Right kidney (tissue), 1 donor: ENCODE results near the gene CLIC3.
A peak's percentile ranks its signal among the peaks of the same experiment; 100 is the strongest.

Experiments used
- DNase-seq: peaks from one replicate; pipeline ENCODE4 v3.0.0-alpha.2; 2016

Gene CLIC3

DNA sequence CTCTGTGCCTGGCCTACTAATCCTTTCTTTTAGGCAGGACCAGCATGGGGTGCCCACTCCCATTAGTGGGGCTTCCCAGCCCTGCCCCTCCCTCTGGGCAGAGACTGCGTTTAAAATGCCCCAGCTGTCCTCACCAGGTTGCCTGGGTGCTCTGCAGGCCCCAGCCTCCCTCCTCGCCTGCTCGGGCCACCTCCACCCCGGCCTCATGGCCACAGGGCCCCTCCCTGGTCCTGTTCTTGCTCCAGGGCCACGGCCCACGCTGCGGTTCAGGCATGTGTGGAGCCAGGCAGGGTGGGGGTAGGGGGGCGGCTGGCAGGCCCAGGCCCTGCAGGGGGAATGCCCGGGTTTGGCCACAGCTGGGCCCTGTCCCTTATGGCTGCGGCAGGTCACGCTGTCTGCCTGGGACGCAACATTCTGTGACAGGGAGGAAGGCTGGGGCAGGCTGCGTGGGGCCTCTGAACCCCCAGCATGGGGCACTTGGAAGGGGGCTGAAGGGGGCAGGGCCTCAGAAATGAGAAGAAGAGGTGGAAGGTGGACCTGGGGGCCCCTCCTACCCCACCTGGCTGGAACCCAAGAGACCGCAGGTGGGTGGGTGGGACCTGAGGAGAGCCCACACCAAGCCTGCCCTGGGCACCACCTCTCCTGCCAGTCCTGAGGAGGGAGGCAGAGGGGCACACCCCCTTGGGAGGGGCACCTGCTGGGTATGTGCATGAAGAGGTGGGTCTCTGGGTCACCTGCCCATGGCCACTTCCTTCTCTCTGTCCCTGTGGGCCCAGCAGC lies 44.6 kb downstream of the CLIC3 start, which contains the start of gene LCN12:
Gene LCN12 (plus strand): TSS at position 733 of the 780 bp plus-strand sequence. CDS start 55 bp downstream, outside the sequence.
- DNase-seq = peak; percentile 47

DNA sequence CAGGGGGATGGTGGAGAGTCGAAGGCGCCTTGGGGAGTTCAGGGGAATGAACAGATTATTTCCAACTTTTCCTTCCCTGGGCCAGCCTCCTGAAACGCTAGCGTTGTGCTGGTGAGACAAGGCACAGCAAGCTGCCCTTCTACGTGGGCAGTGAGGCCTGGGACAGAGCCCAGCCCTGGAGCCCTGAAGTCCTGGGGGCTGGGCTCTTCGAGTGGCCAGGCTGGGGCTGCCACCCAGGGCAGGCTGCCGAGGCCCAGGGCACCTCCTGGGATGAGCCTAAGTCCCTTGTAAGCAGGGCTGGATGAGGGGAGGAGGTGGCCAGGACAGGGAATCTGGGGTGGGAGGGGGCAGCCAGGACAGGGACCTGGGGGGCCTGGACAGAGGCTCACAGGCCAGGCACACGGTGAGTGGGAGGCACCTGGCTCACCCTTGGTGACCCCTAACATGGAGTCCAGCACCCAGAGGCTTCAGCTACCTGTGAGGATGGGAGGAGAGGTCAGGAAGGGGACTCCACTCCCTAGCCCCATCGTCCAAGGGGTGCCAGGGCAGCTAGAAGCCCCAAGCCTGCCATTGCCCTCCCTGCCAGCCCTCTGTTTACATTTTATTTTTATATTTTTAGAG lies 45.6 kb downstream of the CLIC3 start:
- DNase-seq = no peak

- DNase-seq = peak; percentile 94
Measured at GRCh38 chr9:136949817-136950655, 46.3 kb downstream of the CLIC3 start.

DNA sequence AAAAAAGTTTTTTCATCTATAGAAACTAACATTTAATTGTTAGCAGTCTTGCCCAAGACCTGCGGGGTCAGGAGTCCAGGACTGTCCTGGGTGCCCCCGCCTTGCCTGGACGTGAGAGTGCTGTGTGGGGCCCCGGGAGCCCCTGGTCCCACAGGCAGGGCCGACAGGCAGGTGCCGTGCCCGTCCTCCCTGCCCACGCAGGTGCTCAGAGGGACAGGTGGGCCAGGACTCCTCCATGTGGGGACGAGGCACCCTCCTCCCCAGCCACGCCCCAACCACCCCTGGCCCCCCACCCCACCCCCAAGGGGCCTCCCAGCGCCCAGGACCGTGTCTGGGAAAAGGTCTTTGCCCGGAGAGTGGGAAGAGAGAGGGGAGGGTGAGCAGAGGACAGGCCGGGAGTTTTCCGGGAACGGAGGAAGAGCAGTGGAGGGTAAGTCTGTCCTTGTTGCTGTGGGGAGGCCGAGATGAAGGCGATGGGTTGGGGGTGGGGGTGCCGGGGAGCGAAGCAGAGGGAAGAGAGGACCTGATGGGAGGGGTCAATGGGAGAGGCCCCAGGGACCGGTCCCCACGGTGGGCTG lies 47.0 kb downstream of the CLIC3 start:
- no peak for DNase-seq

DNA sequence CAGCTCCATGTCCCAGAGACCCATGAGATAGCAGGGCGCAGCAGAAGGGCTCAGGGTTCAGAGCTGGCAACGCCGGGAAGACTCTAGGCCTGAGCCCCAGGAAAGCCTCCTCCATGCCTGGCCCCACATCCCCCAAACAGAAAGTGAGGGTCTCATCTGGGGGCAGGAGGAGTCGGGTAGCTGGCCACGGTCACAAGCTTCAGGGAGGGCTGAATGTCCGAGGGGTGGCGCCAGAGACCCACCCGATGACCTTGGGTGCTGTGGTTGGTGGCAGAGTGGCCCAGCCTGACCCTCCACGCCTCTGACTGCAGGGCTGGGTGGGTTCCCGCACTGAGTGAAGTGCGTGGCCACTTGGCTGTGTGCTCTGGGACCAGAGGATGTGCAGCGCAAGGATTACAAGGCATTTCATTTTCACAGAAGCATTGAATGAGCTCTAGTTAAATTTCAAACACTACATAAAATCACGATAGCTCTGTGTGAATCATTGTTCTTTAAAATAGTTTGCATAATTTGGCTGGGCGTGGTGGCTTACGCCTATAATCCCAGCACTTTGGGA lies 48.3 kb downstream of the CLIC3 start:
- DNase-seq = peak; percentile 49

DNA sequence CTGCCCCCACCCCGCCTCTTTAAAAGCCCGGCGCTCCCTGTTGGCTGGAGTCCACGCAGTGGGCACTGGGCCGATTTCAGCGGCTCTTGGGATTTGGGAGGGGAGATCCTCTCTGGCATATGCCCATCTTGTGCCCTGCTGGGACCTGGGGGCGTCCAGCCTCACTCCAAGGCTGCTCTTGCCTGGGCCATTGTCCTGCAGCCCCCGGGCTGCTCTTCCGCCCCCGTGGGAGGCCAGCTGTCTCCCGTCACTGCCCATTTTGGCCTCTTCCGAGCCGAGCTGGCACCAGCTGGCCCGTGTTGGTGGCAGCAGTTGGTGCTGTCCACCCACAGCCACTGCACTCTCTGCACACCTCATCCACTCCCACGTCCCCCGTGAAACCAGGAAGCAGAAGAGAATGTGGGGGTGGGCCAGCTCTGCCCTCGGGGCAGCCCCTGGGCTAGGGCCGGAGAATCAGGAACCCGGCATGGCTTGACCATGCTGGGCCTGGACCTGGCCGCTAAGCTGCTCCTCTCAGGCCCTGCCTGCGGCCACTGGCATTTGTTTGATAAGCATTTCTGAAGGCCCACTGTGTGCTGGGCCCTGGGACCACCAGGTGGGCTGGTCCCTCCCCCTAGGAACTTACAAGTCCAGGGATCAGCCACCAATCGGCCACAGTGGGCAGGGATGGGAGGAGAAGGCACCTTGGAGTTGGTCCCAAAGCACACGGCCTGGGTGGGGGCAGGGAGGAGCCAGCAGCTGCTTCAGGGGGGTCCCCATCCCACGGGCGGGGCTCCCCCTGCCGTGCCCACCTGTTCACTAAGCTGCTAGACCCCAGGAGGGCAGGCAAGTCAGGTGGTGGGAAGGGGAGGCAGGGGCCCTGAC lies 49.1 kb downstream of the CLIC3 start:
- DNase-seq = no peak

- no peak for DNase-seq
Measured at GRCh38 chr9:136946228-136947027, 49.9 kb downstream of the CLIC3 start.

DNA sequence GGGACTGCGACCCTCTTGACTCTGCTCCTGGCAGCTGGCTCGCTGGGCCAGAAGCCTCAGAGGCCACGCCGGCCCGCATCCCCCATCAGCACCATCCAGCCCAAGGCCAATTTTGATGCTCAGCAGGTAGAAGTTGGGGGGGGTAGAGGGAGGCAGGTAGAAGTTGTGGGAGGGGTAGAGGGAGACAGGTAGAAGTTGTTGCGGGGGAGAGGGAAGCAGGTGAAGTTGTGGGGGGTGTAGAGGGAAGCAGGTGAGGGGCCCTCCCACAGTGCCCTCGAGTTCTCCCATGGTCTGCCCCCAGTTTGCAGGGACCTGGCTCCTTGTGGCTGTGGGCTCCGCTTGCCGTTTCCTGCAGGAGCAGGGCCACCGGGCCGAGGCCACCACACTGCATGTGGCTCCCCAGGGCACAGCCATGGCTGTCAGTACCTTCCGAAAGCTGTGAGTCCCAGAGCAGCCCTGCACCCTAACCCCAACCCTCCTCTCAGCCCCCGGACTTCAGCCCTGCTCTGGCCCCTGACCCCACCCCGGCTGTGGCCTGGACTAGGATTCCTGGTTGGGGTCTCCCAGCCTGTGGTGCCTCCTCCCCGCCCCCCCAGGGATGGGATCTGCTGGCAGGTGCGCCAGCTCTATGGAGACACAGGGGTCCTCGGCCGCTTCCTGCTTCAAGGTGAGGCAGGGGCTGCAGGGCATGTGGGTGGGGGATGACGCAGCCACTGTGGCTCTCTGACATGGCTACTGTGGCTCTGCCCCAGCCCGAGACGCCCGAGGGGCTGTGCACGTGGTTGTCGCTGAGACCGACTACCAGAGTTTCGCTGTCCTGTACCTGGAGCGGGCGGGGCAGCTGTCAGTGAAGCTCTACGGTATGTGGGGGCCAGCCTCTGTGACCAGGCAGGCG lies 50.8 kb downstream of the CLIC3 start:
- no peak for DNase-seq
